Ishikawa (cell line): ENCODE data around the gene PELI2.

Experiments
- CEBPB ChIP-seq: IDR thresholded peaks from 2 replicates; pipeline ENCODE4 v1.6.1; 2012
- CREB1 ChIP-seq: IDR thresholded peaks from 2 replicates; pipeline ENCODE4 v1.6.1; 2012; ENCODE audit warnings: low read depth
- EGR1 ChIP-seq: IDR thresholded peaks from 2 replicates; pipeline ENCODE4 v1.6.1; 2012
- EP300 ChIP-seq: IDR thresholded peaks from 2 replicates; pipeline ENCODE4 v1.6.1; 2012; ENCODE audit warnings: borderline replicate concordance
- FOXM1 ChIP-seq: IDR thresholded peaks from 2 replicates; pipeline ENCODE4 v1.6.1; 2012; ENCODE audit warnings: low read depth, borderline replicate concordance
- NFIC ChIP-seq: IDR thresholded peaks from 2 replicates; pipeline ENCODE4 v1.6.1; 2012
- RAD21 ChIP-seq: IDR thresholded peaks from 2 replicates; pipeline ENCODE4 v1.6.1; 2012; ENCODE audit warnings: low read depth
- REST ChIP-seq: IDR thresholded peaks from 2 replicates; pipeline ENCODE4 v1.6.1; 2012; ENCODE audit warnings: low read depth, mild to moderate bottlenecking
- TAF1 ChIP-seq: IDR thresholded peaks from 2 replicates; pipeline ENCODE4 v1.6.1; 2012; ENCODE audit warnings: low read depth, mild to moderate bottlenecking
- TCF12 ChIP-seq: IDR thresholded peaks from 2 replicates; pipeline ENCODE4 v1.6.1; 2012; ENCODE audit warnings: low read depth
- TEAD4 ChIP-seq: IDR thresholded peaks from 2 replicates; pipeline ENCODE4 v1.6.1; 2012
- USF1 ChIP-seq: IDR thresholded peaks from 2 replicates; pipeline ENCODE4 v1.6.1; 2012
- YY1 ChIP-seq: IDR thresholded peaks from 2 replicates; pipeline ENCODE4 v1.6.1; 2012; ENCODE audit warnings: low read depth
- ZBTB7A ChIP-seq: IDR thresholded peaks from 2 replicates; pipeline ENCODE4 v1.6.1; 2012; ENCODE audit warnings: low read depth
- TF ChIP-seq, protein P1 (sequence below): IDR thresholded peaks from 2 replicates; pipeline ENCODE4 v1.6.1; 2012

The PELI2 gene

GRCh38 chr14:56159066-56159465, 40.9 kb downstream of the PELI2 start:
- no peak for TF ChIP-seq TCF12
- no peak for TF ChIP-seq CREB1
- TF ChIP-seq TEAD4: no peak
- no peak for TF ChIP-seq ZBTB7A
- TF ChIP-seq REST: no peak
- no peak for TF ChIP-seq EGR1
- no peak for TF ChIP-seq CEBPB
- no peak for TF ChIP-seq EP300
- TF ChIP-seq RAD21: no peak
- TF ChIP-seq NFIC: no peak
- no peak for TF ChIP-seq USF1
- no peak for TF ChIP-seq YY1
- TF ChIP-seq, protein P1, sequence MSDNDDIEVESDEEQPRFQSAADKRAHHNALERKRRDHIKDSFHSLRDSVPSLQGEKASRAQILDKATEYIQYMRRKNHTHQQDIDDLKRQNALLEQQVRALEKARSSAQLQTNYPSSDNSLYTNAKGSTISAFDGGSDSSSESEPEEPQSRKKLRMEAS: no peak
- no peak for TF ChIP-seq FOXM1
- no peak for TF ChIP-seq TAF1

DNA sequence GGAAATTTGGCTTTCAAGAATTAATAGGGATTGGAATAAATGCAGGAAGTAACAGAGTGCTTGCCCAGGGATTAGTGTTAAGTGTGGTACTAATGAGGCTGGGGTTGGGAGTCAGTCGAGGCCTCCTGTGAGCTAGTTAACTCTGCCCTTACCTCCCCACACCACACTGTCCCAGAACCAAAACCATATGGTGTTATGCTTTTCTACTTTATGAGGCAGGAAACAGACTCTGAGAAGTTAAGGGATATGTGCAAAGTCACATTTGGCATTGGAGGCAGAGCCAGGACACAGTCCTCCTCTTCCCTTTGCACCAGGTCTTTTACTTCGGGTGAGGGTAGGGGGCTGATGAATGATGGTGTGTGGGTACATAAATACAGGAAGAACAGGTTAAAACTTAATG, 41.9 kb downstream of the PELI2 start:
- TF ChIP-seq TEAD4 (no peak), USF1 (no peak), CREB1 (no peak), YY1 (no peak), FOXM1 (no peak), ZBTB7A (no peak), TCF12 (no peak)

DNA sequence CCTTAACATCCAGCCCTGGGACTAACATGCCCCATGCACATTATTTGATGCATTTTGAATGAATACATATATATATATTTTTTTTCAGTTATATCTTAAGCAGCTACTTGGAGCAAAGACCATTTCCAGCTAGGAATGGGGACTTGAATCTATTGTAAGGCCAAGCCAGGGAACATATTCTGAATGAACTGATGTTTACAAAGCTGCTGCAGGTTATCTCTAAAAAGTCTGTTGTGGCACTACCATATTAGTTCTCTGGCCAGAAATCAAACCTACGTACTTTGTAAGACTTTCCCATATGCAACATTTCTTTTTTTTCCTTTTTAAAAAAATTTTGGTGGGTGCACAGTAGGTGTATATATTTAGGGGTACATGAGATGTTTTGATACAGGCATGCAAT, 43.4 kb downstream of the PELI2 start:
- TF ChIP-seq EGR1 (no peak), USF1 (no peak), TCF12 (no peak), ZBTB7A (no peak), RAD21 (no peak), CREB1 (no peak), REST (no peak), TEAD4 (no peak), CEBPB (no peak), FOXM1 (no peak), YY1 (no peak), NFIC (no peak), TAF1 (no peak), EP300 (no peak)
- TF ChIP-seq, protein P1: no peak

GRCh38 chr14:56162476-56162875, 44.3 kb downstream of the PELI2 start:
- no peak for TF ChIP-seq USF1
- TF ChIP-seq TAF1: no peak
- TF ChIP-seq TCF12: no peak
- TF ChIP-seq, protein P1: no peak
- TF ChIP-seq NFIC: no peak
- no peak for TF ChIP-seq TEAD4
- no peak for TF ChIP-seq ZBTB7A
- TF ChIP-seq REST: no peak
- TF ChIP-seq YY1: no peak
- TF ChIP-seq CEBPB: no peak
